ENCODE measurements around the gene CD3D.
"Not testable (repeated sequence)": the region's sequence is repeated elsewhere in the genome, so short reads cannot be mapped to it uniquely, and the experiment has no call there.

The CD3D gene

GRCh38 chr11:118338637-118339061 is 3.9 kb downstream of the CD3D start:
- no peak for FAIRE-seq

- no peak for FAIRE-seq
Observed at GRCh38 chr11:118334745-118335144, 7.8 kb downstream of the CD3D start.

GRCh38 chr11:118328745-118329144 is 13.8 kb downstream of the CD3D start:
- FAIRE-seq = no peak

GRCh38 chr11:118325283-118325682 is 17.2 kb downstream of the CD3D start:
- no peak for FAIRE-seq

GRCh38 chr11:118322721-118323120 is 19.8 kb downstream of the CD3D start:
- no peak for FAIRE-seq

GRCh38 chr11:118321386-118322082 is 21.0 kb downstream of the CD3D start:
- FAIRE-seq = no peak

DNA sequence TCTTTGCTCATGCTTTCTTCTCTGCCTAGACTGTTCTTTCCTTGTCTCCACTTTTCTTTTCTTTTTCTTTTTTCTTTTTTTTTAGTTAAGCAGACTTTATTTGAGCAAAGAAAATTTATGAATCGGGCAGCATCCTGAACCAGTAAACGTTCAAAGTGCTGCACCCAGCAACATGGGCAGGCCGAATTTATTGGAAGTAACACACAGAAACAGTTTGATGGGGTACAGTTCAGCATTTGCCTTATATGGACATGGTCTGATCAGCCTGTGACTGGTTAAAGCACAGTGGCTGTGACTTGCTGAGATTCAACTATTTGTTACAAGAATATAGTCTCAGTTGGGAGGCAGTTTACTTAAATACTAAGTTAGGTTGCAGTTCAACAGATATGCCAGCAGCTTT is 22.0 kb downstream of the CD3D start:
- FAIRE-seq = no peak

- no peak for FAIRE-seq
Observed at GRCh38 chr11:118319337-118319707, 23.2 kb downstream of the CD3D start.

DNA sequence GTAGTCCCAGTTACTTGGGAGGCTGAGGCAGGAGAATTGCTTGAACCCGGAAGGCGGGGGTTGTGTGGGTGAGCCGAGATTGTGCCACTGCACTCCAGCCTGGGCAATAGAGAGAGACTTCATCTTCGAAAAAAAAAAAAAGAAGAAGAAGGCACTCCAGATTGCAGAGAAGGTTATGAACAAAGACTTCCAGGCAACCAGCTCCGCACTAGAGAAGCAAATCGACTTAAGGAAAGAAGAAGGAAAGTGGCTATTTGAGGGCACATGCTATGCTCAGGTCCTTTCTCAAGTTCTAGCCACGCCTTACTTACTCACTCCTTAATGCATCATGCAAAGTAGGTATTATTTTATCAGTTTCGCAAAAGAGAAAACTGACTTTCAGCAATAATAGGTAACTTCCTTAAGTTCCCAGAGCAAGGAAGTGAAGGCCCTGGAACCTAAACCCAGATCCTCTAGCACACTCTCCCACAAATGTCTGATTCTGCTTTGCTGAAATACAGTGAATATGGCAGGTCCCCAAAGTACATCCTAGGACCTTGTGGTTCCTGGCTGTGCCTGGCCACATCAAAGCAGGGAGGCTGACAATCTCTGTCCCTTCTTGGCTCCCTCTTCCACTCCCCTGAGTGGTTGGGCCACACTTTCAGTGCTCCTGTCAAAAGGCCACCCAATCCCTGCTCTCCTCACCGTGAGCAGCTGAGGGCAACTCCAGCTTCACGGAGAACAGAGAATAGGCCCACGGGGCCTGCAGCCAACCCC is 23.7 kb downstream of the CD3D start:
- FAIRE-seq = no peak

- no peak for FAIRE-seq
Observed at GRCh38 chr11:118318124-118318523, 24.4 kb downstream of the CD3D start.

DNA sequence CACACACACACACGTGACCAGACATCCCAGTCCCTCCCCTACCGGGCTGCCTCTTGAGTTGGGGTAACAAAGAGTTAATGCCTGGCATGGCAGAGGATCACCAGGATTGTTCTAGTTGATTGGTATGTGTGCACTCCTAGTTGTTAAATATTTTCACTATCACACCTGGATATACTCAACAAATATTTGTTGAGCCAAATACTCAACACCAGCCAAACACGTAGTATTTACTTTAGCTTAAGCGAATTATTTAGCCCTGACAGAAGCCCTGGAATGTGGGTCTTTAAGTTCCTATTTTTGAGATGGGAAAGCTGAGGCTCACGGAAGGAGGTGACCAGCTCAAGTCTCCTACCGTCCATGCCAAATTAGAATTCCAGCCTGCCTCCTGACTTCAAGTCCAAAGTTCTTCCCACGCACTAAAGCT is 27.5 kb downstream of the CD3D start:
- no peak for FAIRE-seq

GRCh38 chr11:118313242-118313641 is 29.3 kb downstream of the CD3D start:
- no peak for FAIRE-seq

- FAIRE-seq = no peak
Observed at GRCh38 chr11:118312328-118312727, 30.2 kb downstream of the CD3D start.

- FAIRE-seq = no peak
Observed at GRCh38 chr11:118311518-118311917, 31.0 kb downstream of the CD3D start.

GRCh38 chr11:118310781-118311485 is 31.6 kb downstream of the CD3D start:
- no peak for FAIRE-seq

DNA sequence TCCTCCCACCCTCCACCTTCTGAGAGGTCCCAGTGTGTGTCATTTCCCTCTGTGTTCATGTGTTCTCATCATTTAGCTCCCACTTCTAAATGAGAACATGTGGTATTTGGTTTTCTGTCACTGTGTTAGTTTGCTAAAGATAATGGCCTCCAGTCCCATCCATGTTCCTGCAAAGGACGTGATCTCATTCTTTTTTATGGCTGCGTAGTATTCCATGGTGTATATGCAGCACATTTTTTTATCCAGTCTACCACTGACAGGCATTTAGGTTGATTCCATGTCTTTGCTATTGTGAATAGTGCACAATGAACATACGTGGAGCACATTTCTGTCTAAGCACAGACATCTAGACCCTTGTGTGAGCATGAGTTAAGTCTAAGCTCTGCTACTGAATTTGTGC is 32.2 kb downstream of the CD3D start:
- no peak for FAIRE-seq

- FAIRE-seq = not testable (repeated sequence)
Observed at GRCh38 chr11:118308995-118309528, 33.4 kb downstream of the CD3D start.

GRCh38 chr11:118306556-118306955 is 35.9 kb downstream of the CD3D start:
- no peak for FAIRE-seq

GRCh38 chr11:118305726-118306125 is 36.8 kb downstream of the CD3D start:
- FAIRE-seq = no peak

GRCh38 chr11:118304568-118305248 is 37.8 kb downstream of the CD3D start, which contains the start of gene CD3E:
TSS of gene CD3E (plus strand) at chr11:118304730. CDS start at chr11:118304953, 223 bp downstream.
- no peak for FAIRE-seq

DNA sequence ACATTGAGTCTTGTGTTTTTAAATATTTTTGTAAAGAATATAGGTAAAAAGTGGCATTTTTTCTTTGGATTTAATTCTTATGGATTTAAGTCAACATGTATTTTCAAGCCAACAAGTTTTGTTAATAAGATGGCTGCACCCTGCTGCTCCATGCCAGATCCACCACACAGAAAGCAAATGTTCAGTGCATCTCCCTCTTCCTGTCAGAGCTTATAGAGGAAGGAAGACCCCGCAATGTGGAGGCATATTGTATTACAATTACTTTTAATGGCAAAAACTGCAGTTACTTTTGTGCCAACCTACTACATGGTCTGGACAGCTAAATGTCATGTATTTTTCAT is 38.3 kb downstream of the CD3D start:
- FAIRE-seq = no peak

DNA sequence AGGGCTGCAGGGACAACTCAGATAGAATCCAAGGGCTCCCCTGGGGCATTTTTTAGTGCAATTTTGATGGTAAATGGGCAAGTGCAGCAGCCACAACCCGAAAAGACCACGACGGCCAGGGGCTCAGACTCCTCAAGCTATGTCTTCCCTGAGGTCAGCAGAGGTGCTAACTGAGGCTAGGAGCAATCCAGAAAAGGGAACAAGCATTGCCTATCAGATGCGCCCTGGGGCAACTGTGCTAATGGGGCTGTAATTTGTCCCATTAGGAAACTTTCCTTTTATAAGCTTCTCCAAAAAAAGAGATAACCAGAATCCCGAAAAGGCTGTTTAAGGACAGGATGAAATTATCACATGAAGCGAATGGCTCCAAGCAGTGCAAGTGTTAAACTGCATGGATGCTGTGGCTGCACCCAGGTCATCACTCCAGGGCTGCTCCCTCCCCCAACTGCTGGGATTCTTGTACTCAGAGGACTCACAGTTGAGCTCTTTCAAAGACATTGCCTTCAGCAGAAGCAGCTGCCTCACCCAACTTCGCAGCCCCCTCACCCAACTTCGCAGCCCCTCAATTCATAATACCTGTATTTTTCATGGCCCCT is 40.8 kb downstream of the CD3D start:
- no peak for FAIRE-seq
